Measurements from ENCODE around the gene CCDC197. TPM values are rescaled to one million over a fixed set of nuclear protein-coding genes. Genes with fewer than 3 reads are reported as not detected.

CCDC197 gene
- total and polyA plus RNA-seq, 2 of the 4 experiments (the other 2 are of a cell fraction), result not detected

DNA sequence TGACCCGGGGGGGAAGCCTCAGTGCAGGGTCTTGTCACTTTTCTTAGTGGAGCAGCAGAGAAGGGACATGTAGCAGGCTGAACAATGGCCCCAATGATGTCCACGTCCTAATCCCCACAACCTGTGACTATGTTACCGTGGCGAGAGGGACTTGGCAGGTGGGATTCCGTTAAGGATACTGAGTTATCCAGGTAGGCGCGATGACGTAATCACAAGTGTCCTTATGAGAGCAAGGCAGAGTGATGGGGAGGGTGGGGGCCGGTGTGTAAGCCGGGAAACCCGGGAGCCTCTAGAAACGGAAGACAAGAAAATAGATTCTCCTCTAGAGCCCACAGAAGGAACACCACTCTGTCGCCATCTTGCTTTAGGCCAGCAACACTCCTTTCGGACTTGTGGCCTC is 33.5 kb downstream of the CCDC197 start:
- no peaks in the 10 kb centered on the region for H3K36me3 ChIP-seq (ENCODE audit: control insufficient read depth, insufficient read depth, low read length)
- dilution Hi-C loops (cut with HindIII; ENCODE audit: low sequenced_read_pairs, unreplicated experiment) (no loop called here), in situ Hi-C loops (cut with MboI; ENCODE audit: low sequenced_read_pairs) (no loop called here), intact Hi-C loops (cut with micrococcal nuclease) (no loop called here)
- H3K18ac ChIP-seq (ENCODE audit: low read depth, low read length), result no peak overlapping the region
- no peak overlapping the region for H3K4me3 ChIP-seq (ENCODE audit: insufficient read depth, low read depth, low read length)
- ATAC-seq (ENCODE audit: low read depth) (no peak), DNase-seq (no peak)
- no peak overlapping the region for H2BK15ac ChIP-seq (ENCODE audit: low read depth, low read length)
- no peak overlapping the region for H2AK9ac ChIP-seq (replicated peaks; ENCODE audit: low read depth, low read length, poor library complexity)
- H2AFZ ChIP-seq (replicated peaks; ENCODE audit: low read length, poor library complexity), result no peak overlapping the region
- no peak overlapping the region for H2AK5ac ChIP-seq (ENCODE audit: low read depth, low read length)
- H3K23ac ChIP-seq (ENCODE audit: low read depth, low read length), result no peak overlapping the region
- H3K14ac ChIP-seq (replicated peaks; ENCODE audit: low read depth, low read length), result no peak overlapping the region
- H4K8ac ChIP-seq (ENCODE audit: low read depth in 2 of 2, low read length in 2 of 2), result no peak overlapping the region
- TF ChIP-seq CEBPB (IDR thresholded peaks at IDR 0.05; ENCODE audit: low read depth, low read length) (peak; percentile 54; the same call in 1 of the 2 replicates), MAFK (IDR thresholded peaks at IDR 0.05; ENCODE audit: low read depth, low read length) (no peak), RCOR1 (IDR thresholded peaks at IDR 0.05; ENCODE audit: insufficient replicate concordance, low read length) (no peak), POLR2A (IDR thresholded peaks at IDR 0.05; ENCODE audit: low read depth, low read length) (no peak), RAD21 (IDR thresholded peaks at IDR 0.05; ENCODE audit: low read length) (no peak)
- H2BK5ac ChIP-seq (ENCODE audit: low read depth, low read length, poor library complexity, severe bottlenecking), result no peak overlapping the region
- H3K27ac ChIP-seq (ENCODE audit: insufficient read depth, low read length), result no peak overlapping the region
- 0 out of 2 replicates have a peak, but pooled peaks cover 5% of the 10 kb centered on the region for H3K9me1 ChIP-seq (ENCODE audit: insufficient read depth, low read length)
- no peak overlapping the region for H3K56ac ChIP-seq (ENCODE audit: extremely low read depth, insufficient read depth, low read length)
- H2BK120ac ChIP-seq (ENCODE audit: low read depth, low read length), result no peak overlapping the region
- no peak overlapping the region for H2BK20ac ChIP-seq (ENCODE audit: low read depth, low read length)
- no peak overlapping the region for H3K4me2 ChIP-seq (ENCODE audit: low read depth, low read length)
- no peaks in the 10 kb centered on the region for H4K20me1 ChIP-seq (ENCODE audit: insufficient read depth, low read length)
- H3K4me1 ChIP-seq (ENCODE audit: control insufficient read depth, insufficient read depth, low read length), result no peaks in the 10 kb centered on the region; the same call in 1 of the 2 replicates
- no peaks in the 10 kb centered on the region for H3K9me3 ChIP-seq (ENCODE audit: control insufficient read depth, insufficient read depth, low read length)
- CTCF ChIA-PET, result no interaction called here
- H4K91ac ChIP-seq (ENCODE audit: insufficient read depth, low read depth, low read length), result no peak overlapping the region
- POLR2A ChIA-PET (ENCODE audit: unreplicated experiment), result no interaction called here
- no peaks in the 10 kb centered on the region for H3K27me3 ChIP-seq (ENCODE audit: control insufficient read depth, insufficient read depth, low read length)
- H3K9ac ChIP-seq (ENCODE audit: low read depth, low read length), result no peak overlapping the region
- no TSS peak for BruUV-seq (replicated peaks)
- H3K4ac ChIP-seq (ENCODE audit: low read depth, low read length), result no peak overlapping the region
- H4K5ac ChIP-seq (ENCODE audit: low read depth, low read length), result no peak overlapping the region
- WGBS, 2 experiments (ENCODE audit: extremely low coverage in 2 of 2, insufficient read length in 1 of 2), result 90% methylated on average over 2 of the region's 14 CpGs; no CpG with 5 or more reads in 1 of the 2 experiments
- 0 out of 4 replicates have a peak, but pooled peaks cover 0 to 4% of the 10 kb centered on the region in 2 experiments for H3K79me1 ChIP-seq (ENCODE audit: low read depth in 1 of 2, low read length in 2 of 2)

Measured in IMR-90 (cell line).